GM12801 (cell line): ENCODE data around the gene TMEM179.

Experiments
- CTCF ChIP-seq: IDR thresholded peaks from one replicate; pipeline ENCODE4 v1.5.1; 2011; ENCODE audit warnings: control low read depth; ENCODE audit not compliant: insufficient read length; ENCODE audit errors: extremely low read depth

Gene TMEM179

DNA sequence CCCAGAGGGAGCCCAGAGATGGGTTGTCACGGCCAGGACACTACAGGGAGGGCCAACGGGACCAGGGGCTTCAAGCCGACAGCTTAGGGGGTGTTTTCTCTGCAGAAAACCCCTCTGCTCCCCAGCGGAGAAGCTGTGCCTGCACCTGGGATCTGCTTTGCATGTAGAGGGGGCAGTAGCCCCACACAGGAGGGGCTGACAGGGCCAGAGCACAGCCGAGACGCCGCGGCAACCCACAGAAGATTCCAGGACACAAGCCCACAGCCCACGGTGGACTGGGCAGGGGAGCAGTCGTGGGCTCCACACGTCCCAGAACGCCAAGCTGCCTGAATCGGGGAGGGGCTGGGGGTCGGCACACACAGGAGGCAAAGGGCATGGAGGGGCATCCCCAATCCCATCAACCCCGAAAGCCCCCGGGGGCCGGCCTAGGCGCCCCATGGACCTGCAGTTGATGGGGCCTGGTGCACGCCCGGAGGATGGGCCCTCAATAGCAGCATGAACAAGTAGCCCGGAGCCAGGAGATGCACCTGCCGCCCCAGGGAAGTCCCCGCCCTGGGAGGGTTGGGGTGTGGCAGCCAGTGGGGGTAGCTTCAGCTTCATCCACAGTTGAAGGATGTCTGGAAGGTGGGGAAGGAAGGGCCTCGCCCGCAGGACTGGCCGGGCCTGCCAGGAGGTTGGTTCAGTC is 30.5 kb upstream of the TMEM179 start:
- TF ChIP-seq CTCF = no peak

DNA sequence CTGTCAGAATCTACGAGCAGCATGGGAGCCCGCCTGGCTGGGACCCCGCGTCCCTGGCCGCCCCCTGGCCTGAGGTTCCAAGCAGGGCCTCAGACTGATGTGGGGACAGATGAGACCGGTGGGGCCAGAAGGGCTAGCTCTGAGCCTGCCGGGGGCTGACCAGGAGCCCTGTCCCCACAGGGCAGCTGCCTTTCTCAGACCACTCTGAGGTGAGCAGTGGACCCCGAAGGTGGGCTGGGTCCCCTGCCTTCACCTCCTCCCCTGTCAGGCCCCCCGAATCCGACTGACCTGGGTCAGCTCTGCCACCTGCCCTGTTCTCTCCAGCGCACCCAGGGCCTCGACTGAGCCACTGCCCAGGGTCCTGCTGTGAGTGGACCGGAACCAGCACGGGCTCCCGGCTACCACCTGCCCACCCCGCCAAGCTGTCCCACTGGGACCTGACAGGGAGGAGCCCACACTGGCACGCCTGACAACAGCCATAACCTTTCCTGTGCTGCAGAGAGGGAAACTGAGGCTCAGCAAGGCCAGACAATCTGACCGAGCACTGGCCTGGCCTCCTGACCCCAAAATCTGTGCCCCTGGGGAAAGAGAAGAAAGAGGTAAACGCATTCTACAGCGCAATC is 29.7 kb upstream of the TMEM179 start:
- TF ChIP-seq CTCF = no peak

DNA sequence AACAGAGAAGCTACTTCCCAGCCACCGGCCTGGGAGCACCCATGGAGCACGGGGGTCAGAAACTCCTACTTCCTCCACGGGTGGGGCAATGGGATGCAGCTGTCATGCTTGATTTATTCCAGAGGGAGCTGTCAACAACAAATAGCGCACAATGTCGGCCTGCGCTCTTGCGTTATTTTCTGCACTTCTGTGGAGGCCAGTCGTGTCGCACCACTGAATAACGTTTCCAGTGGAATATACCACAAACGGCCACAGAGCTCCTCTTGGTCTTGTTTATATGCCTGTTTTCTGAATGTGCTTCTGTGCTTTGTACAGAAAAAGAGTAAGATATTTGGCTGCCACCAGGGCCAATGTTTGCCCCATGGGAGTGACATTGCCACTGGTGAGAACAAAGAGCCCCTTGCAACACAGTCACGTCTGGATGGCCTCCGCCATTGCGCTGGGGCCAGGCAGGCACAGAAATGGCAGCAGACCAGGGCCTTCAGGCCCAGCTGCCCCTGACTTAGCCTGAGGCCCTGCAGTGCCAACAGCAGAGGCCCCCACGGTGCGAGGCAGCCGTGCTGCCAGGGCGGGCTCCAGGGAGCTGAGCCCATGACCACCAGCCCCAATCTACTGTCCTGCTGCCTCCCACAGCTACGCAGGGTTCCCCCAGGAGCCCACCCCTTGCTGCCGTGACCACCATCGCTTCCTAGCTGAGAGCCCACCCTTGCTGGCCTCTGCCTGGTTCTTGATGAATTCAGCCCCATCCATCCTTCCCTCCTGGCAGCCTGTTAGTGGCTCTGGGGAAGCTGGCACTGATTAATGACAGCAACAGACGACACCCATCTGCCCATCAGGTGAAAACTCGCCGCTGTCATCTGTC is 28.9 kb upstream of the TMEM179 start:
- TF ChIP-seq CTCF = no peak

- TF ChIP-seq CTCF = no peak
Observed at GRCh38 chr14:104632781-104633180, 28.2 kb upstream of the TMEM179 start.

- no peak for TF ChIP-seq CTCF
Observed at GRCh38 chr14:104624939-104625338, 20.4 kb upstream of the TMEM179 start.

GRCh38 chr14:104614126-104614812 is 9.7 kb upstream of the TMEM179 start:
- no peak for TF ChIP-seq CTCF

DNA sequence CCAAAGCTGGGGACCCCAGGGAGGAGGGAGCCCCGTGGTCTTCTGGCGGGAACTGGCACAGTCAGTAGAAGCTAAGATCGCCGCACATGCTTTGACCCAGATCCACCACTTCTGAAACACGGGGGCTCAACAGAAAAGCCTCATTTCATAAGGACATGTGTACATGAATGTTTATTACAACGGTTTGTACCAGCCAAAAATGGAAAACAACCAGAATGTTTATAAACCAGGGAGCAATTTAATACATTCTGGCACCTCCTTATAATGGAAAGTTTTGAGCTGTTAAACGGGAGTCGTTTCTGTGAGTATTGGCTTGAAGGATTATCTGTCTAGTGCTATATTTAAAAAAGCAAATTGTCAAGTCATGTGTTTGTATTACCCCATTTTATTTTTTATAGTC is 7.3 kb upstream of the TMEM179 start:
- TF ChIP-seq CTCF = no peak
